Activated effector memory CD4-positive, alpha-beta T cell treated with anti-CD3 and anti-CD28 coated beads, Interleukin-2, amount 50 U/mL, for 16 hours (primary cell): Measurements from ENCODE around the gene DNAJB6.

ENCODE experiments used
- DNase-seq: peaks from one replicate; pipeline ENCODE4 v3.0.0-alpha.2; 2020

DNAJB6 gene

DNA sequence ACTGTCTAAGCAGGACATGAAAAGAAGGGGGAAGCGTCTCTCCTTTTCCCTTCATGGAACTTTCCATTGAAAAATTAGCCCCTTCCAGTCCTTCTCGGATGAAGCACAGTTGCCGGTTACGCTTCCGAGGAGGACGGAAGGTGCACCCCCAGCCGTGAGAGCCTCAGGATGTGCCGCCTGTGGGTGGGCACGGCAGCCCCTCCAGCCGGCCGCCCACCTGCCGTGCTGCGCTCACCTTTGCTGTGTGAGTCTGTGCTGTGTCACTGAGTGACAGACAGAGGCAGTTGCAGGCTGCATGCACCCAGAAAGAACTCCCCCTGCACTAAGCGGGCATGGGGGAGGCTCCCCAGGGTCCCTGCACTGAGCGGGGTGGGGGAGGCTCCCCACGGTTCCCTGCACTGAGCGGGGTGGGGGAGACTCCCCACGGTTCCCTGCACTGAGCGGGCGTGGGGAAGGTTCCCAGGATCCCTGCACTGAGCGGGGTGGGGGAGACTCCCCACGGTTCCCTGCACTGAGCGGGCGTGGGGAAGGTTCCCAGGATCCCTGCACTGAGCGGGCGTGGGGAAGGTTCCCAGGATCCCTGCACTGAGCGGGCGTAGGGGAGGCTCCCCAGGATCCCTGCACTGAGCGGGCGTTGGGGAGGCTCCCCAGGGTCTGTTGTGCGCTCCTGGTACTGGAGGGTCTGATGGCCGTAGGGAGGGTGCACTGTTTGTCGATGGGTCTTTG is 74.2 kb downstream of the DNAJB6 start:
- no peak for DNase-seq

DNA sequence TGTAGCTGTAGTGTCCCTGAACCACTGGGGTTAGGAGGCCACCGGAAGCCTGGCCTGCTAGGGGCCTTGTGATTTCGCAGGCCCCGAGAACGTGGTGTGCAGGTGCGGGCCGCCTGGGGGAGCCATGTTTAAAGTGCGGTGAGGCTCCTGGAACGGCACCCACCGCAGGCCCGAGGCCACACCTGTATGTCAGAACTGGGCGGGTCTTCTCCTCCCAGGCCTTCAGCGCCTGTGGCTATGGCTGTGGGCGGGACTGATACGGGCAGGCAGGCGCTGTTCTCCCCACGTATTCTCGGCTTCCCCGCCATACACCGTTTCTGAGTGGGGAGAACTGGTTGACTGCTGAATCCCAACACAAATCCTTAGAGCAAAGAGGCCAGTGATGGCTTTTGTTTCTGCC is 74.8 kb downstream of the DNAJB6 start:
- peak; percentile 88 for DNase-seq

DNA sequence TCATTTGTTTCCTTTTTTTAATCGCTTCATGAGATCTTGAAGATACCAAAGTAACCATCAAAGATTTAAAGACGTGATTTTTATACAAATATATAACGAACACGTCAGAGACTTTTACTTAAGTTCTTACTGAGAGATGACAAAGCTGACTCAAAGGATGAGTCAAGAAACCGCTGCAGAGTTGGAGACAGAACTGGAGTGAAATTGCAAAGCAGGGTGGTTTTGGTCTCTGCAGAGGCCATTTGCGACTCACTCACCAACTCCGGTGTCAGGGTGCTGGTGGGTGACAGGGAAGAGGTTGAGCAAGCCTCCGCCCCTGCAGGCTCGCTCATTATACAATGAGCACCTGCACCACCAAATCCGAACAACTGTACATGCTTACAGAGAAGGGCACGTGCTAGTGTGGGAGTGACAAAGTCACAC is 75.2 kb downstream of the DNAJB6 start:
- DNase-seq: peak; percentile 86

DNA sequence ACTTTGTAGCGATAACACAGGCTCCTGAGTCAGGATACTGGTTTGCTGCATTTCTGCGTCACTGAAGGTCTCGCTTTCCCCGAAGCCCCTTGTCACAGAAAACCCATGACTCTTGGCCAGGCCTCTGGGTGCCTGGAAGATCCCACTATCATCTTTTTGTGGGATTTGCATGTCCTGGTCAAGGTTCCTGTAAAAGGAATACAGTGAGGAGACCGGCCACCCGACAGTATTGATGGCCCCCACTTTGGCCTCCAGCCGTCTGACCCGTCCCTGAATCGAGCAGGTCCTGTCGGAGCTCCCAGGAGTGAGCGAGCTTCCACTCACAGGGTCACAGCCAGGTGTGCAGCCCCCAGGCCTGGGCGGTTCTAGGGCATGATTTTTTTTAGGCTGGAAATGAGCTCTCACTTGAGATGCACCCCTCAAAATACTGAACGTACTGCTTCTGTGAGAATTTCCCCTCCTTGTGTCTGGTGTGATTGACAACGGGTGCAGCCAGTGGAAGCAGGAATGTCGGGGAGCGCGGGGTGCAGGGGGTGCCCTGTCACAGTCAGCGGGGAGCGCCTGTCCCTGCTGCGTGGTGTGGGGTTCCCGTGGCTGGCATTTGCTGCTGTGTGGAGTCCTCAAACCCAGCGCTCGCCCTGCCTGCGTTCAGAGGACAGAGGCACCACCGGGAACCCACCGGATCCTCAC is 75.8 kb downstream of the DNAJB6 start:
- no peak for DNase-seq

DNA sequence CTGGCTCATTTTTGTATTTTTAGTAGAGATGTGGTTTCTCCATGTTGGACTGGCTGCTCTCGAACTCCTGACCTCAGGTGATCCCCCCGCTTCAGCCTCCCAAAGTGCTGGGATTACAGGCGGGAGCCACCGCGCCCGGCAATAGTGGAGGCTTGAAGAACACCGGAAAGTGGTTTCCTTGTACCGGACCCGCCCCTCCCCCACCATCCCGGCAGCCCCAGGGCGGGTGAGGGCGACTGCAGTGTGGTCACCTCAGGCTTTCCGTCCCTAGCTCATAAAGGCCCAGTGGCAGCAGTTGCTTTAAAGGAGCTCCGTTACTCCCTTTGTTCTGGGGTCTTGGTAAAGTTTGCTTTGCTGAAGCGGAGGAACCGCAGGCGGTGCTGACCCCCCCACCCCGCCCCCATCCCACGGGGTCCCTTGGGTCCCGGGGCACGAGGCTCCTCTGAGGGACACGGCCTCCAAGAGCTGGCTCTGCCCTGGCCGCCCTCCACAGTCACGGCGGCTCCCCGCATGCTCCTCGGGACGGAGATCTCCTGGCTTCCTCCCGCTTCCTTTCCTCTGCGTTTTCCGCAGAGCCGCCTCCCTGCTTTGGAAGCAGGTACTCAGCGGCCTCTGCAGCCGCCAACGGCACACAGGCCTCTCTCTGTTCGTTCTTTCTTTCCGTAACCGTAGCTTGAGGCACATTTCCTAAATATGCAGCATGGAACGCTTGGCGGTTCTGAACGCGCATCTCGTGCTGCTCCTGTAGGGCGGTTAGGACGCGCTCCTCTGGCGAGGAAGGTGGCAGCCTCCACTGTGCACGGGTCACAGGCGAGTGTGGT is 77.3 kb downstream of the DNAJB6 start:
- DNase-seq: no peak

DNA sequence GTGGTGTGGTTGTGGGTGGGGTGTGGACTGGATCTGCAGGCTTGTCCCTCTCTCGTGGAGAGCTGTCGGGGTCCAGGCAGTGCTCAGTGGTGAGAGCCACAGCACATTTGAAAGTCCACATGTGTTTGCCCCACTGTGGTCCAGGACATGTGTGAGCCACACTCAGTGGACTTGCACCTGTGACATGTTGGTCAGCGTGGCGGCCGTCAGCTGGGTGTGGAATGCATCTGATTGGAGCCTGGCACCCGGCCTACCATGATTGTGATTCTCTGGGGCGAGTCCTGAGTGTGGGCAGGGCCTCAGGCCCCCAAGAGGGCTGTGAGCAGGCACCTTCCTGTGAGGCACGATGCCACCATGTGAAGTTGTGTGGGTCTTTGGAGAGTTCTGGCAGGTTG is 77.9 kb downstream of the DNAJB6 start:
- no peak for DNase-seq

DNA sequence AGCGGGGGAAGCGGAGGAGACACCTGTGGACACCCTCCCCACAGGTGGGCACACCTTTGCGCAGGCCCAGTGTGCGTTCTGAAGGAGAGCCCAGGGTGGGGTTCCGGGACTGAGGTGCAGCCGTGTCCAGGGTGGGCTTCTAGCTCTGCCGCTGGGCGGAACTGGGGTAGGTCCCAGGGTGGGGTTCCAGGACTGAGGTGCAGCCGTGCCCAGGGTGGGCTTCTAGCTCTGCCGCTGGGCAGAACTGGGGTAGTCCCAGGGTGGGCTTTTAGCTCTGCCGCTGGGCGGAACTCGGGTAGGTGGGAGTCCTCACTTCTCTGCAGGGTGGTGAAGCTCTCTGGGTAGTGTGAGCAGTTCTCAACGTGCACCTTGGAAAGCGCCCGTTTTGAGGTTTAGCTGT is 78.7 kb downstream of the DNAJB6 start:
- no peak for DNase-seq

DNA sequence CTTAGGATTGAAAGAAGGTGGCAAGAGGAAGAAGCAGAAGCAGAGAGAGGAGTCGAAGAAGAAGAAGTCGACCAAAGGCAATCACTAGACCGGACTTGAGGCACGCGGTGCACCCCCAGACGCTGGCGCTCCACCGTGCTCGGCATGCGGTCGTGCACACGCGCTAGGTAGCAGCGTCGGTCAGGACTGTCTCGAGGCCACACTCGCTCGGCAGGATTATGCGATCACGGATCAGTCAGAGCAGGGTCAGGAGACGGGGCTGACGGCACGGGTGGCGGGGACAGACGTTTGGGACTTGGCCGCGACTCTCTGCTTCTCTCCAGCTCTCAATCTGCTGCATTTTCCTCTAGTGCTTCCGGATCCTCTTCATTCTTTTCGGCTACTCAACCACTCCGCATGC is 79.2 kb downstream of the DNAJB6 start:
- DNase-seq: no peak

DNA sequence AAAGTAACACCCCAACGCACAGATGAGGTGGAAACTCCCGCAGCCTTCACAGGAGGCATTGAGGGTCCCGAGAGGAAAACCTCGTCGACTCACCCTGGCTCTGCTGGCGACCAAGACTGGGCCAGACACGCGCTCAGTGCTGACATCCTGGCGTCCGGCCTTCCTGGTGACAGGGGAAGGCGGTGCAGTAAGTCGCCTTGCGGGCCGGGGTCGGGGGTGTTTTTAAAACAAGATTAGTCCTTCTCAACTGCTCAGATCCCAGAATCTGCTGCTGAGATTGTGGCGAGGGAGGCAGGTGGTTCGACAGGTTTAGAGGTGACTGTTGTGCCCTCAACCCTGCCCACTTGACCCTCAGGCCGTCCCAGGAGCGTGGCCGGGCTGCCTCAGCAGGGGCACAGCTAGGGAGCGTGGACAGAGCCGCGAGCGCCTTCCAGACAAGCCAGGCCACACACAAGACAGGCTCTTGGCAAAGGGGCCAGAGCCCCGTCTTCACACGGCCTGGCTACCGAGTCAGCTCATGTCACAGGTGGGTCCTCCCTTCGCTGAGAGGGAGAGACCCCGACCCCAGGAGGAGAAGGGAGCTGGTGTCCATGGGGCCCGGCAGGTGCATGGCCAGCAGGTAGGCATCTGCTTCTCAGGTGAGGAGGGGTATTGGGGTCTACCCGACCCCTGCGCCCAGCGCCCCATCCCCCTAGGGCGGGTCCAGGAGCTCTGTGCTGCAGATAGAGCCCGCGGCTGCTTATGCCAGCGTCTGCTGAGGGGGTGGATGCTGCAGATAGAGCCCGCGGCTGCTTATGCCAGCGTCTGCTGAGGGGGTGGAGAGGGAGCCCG is 81.6 kb downstream of the DNAJB6 start:
- no peak for DNase-seq

DNA sequence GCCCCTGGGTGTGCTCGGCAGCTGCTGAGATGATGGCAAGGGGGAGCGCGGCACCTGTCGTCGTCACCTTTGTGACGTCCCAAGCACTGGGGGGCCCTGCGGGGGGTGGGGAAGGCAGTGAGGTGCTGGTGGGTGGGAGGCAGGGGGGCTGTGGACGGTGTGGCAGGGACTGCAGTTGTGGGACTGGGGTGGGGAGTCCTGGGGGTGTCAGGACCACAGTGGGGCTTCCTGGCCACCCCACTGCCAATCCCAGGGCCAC is 82.2 kb downstream of the DNAJB6 start:
- DNase-seq: no peak

DNA sequence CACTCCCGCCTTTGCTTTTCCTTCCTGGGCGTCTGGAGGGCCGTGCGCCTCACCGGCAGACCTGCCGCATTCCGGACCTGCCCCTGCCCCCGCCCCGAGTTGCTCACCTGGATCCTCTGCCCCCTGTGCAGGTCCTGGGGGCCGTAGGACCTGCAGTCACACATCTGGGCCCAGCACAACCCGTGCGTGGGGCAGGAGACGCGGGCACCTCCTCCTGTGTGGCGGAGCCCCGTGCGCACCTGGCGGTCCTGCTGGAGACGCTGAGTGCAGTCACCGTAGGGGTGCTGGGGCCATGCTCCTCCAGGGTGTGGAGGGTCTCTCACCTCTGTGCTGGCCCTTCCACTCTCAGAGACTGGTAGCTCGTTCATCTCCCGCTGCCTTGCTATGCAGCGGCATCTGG is 85.5 kb downstream of the DNAJB6 start:
- no peak for DNase-seq

DNA sequence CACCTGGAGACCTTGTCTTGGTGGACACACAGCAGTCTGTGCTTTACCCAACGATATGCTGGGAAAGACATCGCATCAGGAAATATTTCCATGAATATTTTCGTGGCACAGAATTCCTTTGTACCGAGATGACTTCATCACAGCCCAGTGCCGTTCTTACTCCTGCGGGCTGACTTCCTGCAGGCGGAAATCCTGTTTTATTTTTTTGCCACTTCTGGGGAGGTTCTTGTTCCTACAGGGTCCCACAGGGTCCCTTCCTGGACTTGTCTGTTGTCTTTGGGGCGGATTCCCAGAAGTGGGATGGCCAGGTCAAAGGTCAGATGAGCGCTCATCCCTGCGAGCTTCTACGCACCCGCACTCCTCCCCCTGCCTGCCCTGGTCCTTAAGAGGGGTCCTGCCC is 86.5 kb downstream of the DNAJB6 start:
- no peak for DNase-seq

DNA sequence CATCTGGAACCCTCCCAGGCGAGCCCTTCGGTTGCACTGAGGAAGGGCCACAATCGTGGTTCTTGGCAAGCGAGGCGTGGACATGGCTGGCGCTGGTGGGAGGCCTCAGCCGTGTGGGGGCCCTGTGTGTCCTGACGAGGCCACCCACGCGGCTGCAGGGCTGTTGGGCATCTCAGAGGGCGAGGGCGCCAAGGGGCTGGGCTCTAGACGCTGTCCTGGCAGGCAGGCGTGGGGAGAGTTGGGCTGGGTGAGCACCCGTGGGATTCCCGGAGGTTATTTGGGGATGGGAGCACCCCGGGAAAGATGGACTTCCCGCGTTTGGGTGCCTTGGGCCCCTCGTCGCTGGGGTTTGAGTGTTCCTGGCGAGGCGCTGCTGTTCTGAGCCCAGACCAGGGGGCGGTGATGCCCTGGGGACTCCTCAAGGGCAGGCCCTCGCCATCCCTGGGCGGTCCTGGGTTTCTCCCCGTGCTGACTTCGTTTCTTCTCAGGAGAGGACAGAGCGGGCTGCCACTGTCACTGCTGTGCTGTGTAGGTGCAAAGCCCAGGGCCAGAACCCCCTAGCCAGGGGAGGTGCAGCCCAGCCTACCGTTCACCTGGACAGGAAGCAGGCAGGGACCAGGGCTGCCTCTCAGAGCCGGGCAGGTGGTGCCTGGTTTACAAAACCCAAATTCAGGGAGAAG is 87.2 kb downstream of the DNAJB6 start:
- DNase-seq: no peak

DNA sequence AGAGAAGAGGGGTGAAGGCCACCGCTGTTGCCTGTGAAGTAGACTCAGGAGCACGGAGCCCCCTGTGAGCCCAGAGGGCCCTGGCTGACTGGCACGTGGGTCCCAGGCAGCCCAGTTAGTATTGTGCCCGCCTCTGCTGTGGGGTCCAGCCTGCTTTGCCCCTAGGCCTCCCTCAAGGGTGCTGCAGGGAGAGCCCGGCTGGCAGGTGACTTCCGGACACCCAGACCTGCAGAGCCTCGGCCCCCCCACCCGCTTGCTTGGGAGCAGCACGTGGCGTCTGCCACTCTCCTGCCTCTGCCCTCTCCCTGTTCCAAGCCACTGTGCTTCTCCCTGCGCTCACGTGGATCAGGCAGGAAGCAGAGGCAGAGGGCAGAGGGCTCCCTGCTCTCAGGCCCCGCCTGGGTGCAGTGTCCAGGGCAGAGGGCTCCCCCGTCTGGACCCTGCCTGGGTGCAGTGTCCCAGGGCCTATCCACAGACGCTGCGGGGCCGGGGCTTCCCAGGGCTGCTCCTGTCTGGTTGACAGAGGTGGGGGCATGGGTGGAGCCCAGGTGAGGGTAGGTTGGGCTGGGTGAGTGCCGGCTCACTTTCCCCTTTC is 88.4 kb downstream of the DNAJB6 start:
- DNase-seq: no peak

DNA sequence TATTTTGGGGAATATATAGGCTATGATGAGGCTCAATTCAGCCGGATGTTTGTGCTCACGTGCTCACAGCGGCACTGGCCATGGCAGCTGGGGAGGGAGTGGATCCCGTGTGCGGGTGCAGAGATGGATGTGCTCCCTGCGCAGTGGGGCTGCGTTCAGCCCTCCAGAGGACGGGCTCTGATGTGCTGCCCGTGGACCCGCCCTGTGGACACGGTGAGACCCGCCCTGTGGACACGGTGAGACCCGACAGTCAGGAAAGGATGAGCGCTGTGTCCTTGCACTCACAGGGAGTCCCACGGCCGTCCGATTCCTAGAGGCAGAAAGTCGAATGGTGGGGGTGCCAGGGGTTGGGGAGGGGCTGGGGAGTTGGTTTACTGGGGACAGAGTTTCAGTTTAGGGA is 89.0 kb downstream of the DNAJB6 start:
- DNase-seq: no peak

DNA sequence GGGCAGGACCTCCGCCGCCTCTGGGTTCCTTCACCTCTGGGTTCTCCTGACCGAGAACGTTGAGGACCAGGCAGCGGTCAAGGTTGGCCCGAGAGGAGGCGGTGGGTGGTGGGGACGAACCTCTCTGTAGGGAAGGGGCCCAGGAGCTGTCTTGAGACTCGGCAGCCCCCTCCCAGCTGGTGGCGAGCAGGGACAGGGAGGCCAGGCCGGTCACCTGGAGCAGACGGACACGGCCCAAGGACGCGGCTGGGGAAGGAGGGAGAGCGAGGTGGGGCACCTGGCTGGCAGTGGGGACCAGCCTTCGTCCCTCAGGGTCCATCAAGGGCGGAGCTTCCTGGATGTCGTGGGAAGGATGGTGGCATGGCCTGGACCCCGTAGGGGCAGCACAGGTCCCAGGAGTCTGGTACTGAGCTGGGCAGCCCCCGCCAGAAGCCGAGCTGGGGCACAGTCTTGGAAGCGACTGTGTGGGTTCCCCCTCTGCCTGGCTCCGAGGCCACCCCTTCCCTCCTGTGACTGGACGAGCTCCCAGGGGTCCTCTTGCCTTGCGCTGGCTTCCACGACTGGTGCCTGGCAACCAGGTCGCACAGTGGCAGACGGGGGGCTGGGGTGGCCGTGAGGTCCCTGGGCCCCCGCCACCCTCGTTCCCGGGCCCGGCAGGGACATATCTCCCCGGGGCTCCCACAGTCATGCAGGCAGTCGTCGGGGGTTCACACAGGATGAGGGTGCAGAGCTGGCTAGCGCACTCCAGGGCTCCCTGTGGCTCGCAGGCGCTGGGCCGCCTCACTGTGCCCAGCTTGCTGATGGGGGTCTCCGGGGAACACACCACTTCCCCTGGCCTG is 89.9 kb downstream of the DNAJB6 start:
- no peak for DNase-seq

DNA sequence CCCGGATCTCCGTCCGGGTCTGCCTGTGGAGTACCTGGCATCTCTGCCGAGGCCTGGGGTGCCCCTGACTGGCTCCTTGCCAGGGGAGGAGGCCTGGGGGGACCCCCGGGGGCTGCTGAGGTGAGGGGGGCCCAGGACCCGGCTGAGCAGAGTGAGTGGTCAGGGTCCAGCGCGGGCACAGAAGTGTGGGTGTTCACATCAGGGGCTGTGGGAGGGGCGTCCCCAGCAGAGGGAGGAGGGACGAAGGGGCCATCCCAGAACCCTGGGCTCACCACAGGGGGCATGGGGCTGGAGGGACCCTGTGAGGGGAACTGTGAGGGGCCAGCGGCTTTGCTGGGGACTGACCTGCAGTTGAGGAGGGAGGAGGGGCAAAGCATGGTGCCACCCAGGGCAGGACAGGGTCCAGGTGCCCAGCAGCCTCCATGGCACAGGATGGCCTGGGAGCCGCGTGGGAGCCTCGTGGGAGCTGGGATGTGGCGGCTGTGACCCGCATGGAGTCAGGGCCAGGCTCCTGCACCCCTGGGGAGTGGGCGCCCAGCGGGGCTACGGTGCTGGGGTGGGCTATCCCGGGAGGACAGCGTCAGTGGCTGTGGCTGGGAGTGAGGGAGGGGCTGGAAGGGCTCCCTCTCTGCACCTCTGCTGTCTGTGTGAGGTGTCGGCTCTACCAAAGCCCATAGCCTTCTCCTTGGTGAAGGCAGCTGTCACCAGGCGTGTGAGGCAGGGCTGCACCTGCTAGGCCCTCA is 91.2 kb downstream of the DNAJB6 start:
- peak; percentile 60 for DNase-seq

DNA sequence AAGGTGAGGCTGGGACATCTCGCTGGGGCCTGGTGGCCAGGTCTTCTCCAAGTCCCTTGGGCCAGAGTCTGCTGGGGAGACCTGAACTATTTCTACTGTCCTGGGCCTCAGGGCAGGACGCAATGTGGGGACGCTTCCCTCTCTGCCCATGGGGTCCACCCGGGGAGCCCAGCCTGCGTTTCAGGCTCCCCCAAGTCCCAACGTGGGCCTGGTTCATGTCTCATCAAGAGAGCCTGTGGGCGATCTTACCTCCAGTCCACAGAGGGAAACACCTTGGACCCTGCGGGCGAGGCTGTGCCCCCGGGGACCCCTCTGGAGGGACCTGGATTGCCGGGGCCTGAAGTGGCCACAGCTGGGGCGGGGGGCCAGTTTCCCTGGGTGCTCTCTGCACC is 91.7 kb downstream of the DNAJB6 start:
- peak; percentile 48 for DNase-seq

DNA sequence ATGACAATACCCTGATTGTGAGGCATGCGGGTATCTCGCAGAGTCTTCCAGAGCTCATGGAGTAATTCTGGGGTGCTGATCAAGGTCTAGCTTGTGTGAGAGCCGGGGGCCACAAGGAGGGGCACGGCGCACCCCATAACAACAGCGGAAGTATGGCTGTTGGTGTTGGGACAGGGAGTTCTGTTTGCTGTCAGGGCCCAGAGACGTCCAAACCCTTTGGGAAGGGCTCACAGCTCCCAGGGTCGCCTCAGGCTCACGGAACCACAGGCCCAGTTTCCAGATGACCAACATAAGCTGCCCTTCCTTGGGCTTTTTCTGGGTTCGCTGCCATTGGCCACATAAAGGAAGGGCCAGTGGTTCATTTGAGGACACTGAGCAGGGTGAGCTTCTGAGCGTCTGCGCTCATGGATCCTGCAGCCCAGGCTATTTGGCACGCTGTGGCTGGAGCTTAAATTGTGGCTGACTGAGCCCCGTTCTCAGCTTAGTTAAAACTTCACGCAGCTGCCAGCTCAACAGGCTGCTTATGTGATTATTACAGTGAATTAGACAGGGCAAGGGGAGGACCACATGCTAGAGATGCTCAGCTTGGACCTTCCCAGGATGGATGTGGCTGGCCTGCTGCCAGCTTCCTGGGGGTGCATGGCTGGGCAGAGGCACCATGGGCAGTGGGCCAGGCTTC is 92.3 kb downstream of the DNAJB6 start:
- DNase-seq: peak; percentile 50

DNA sequence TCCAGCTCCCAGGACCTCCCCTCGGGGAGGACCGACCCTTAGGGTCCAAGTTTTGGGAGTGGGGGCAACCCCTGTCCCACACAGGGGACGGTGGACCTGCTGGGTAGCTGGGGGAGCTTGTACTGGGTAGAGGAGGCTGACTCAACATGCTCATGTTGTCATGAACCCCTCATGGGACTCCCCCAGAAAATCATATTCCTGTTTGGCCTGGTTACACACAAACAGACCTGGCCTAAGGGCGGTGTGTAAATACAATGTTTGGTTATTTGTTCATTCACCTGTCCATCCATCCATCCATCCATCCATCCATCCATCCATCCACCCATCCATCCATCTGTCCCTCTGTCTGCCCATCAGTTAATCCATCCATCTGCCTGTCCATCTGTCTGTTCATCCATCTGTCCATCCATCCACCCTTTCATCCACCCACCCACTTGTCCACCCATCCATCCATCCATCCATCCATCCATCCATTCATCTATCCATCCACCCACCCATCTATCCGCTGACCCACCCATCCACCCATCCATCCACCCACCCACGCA is 92.9 kb downstream of the DNAJB6 start:
- DNase-seq: peak; percentile 45
